Eye (tissue), 1 donor: ENCODE measurements around the gene GRAPL.
"Not testable (repeated sequence)": the region's sequence is repeated elsewhere in the genome, so short reads cannot be mapped to it uniquely, and the experiment has no call there.

Experiments used
- DNase-seq: peaks from one replicate; pipeline ENCODE4 v3.0.0-alpha.2; 2015

The GRAPL gene

DNA sequence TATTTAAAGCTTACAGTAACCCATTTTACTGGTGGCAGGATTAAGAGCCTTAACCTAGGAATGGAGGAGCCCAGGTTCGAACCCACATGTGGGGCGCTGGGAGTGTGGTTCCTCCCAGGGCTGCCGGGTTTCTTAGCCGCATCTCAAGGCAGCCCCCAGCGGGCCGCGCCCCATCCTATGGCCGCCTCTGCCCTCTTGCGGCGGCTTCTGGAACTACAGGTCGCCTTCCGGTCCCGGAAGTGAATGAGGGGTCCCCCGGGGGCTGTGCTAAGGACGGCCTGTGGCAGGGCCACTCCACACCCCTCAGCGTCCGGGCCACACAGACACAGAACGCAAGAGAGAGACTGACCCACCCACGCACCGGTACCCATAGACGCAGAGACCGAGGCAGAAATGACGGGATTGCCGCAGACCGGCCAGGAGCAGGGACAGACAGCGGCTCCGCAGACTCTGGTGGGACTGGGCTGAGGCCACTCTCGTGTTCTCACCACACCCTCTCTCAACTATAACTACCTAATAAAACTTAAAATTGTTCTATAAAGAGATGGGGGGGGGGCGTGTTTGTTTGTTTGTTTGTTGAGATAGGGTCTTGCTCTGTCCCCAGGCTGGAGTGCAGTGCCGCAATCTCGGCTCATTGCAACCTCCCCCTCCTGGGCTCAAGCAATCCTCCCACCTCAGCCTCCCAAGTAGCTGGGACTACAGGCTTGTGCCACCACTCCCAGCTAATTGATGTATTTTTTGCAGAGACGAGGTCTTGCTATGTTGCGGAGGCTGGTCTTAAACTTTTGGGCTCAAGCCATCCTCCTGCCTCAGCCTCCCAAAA is 69.2 kb downstream of the GRAPL start:
- not testable (repeated sequence) for DNase-seq

DNA sequence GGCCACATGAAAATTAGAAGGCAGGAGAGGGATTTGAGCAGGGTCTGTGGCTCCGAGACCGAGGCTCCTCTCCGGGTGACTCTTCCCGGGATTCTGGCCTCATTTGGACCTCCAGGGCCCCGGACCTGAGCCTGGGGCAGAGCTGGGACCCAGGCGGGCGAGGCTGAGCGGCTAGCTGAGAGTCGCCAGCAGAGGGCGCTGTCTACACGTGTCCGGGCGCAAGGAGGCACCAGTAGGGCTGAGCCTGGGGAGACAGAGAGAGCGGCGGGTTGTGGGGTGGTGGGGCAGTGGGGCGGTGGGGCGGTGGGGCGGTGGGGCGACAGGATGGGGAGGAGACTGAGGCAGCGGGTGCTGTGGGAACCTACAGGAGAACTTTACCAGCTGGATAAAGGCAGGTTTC is 75.1 kb downstream of the GRAPL start:
- DNase-seq: not testable (repeated sequence)

DNA sequence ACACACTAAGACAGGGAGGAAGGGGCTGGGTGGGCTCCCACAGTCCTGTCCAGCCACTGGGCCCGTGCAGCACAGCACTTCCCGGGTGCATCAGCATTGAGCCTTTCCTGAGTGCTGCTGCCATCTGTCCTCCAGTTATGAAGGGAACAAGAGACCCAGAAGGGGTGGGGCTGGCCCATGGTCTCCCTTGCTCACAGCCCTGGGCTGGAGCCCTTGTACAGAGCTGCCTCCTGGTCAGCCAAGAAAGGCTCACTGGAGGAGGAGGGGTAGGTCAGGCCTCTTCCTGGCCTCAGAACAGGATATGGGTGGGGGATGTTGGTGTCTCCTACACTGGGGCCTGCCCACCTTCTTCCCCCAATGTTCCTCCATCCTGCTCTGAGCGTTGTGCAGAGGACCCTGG is 76.0 kb downstream of the GRAPL start:
- not testable (repeated sequence) for DNase-seq
